ENCODE results near the gene KLK6. TPM values are rescaled to one million over a fixed set of nuclear protein-coding genes. Genes with fewer than 3 reads are reported as not detected.
"Not testable (repeated sequence)": the region's sequence is repeated elsewhere in the genome, so short reads cannot be mapped to it uniquely, and the experiment has no call there.

Gene KLK6
- total RNA-seq, 1 donor from 2014 or later = not detected

DNA sequence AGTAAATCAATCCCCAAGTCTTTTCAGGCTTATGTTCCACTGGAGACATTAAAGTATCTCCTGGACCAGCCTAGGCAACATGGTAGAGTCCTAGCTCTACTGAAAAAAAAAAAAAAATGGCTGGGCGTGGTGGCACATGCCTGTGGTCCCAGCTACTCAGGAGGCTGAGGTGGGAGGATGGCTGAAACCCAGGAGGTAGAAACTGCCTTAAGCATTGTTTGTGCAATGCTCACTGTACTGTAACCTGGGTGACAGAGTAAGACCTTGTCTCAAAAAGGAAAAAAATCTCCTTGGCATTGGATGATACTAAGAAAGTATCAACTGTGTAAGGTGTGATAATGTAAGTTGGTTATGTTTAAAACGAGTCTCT is 23.3 kb upstream of the KLK6 start:
- Mint-ChIP-seq H3K27ac (ENCODE audit: unreplicated experiment) (no peak overlapping the region), H3K4me1 (ENCODE audit: low read depth) (no peaks in the 10 kb centered on the region), H3K27me3 (ENCODE audit: low read depth) (peaks cover 2% of the 10 kb centered on the region), H3K36me3 (ENCODE audit: low read depth) (no peaks in the 10 kb centered on the region), H3K4me3 (ENCODE audit: unreplicated experiment) (no peak overlapping the region), H3K9me3 (ENCODE audit: low read depth) (no peaks in the 10 kb centered on the region)
- no peak for DNase-seq (ENCODE audit: low spot score)
- TF ChIP-seq CTCF (IDR thresholded peaks at IDR 0.05) = no peak

GRCh38 chr19:50984416-50984815 is 15.0 kb upstream of the KLK6 start:
- not testable (repeated sequence) for H3K27ac Mint-ChIP-seq (ENCODE audit: unreplicated experiment); H3K4me1 Mint-ChIP-seq (ENCODE audit: low read depth); H3K36me3 Mint-ChIP-seq (ENCODE audit: low read depth); DNase-seq (ENCODE audit: low spot score); H3K9me3 Mint-ChIP-seq (ENCODE audit: low read depth); H3K4me3 Mint-ChIP-seq (ENCODE audit: unreplicated experiment); H3K27me3 Mint-ChIP-seq (ENCODE audit: low read depth)

GRCh38 chr19:50983625-50984292 is 14.4 kb upstream of the KLK6 start, which contains the start of gene KLK7:
Gene KLK7 (minus strand): TSS chr19:50983917. CDS start chr19:50982399, 1,518 bp downstream.
- no peaks in the 10 kb centered on the region for H3K36me3 Mint-ChIP-seq (ENCODE audit: low read depth)
- TF ChIP-seq CTCF (IDR thresholded peaks at IDR 0.05) = no peak
- peaks cover 9% of the 10 kb centered on the region for H3K9me3 Mint-ChIP-seq (ENCODE audit: low read depth)
- no peaks in the 10 kb centered on the region for H3K4me1 Mint-ChIP-seq (ENCODE audit: low read depth)
- H3K4me3 Mint-ChIP-seq (ENCODE audit: unreplicated experiment) = no peak within 1 kb of the TSS
- no peak for DNase-seq (ENCODE audit: low spot score)
- no peak within 1 kb of the TSS for H3K27ac Mint-ChIP-seq (ENCODE audit: unreplicated experiment)
- H3K27me3 Mint-ChIP-seq (ENCODE audit: low read depth) = peaks cover 8% of the 10 kb centered on the region

DNA sequence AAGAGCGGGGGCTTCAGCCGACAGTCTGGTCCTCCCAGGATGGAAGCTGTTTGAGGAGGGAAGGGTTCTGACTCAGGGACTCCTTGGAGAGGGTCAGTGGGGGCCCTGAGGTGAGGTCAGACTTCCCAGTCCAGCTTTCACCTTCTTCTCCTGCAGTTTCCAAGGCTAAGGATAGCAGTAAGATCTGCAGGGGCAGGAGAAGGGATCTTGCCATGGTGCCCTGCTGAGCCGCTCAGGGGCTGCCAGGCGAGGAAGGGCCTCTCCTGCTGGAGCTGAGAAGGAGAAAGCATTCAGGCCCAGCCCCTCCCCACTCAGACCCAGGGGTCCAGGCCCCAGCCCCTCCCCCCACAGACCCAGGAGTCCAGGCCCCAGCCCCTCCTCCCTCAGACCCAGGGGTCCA is 12.8 kb upstream of the KLK6 start:
- H3K9me3 Mint-ChIP-seq (ENCODE audit: low read depth) = peaks cover 10% of the 10 kb centered on the region

DNA sequence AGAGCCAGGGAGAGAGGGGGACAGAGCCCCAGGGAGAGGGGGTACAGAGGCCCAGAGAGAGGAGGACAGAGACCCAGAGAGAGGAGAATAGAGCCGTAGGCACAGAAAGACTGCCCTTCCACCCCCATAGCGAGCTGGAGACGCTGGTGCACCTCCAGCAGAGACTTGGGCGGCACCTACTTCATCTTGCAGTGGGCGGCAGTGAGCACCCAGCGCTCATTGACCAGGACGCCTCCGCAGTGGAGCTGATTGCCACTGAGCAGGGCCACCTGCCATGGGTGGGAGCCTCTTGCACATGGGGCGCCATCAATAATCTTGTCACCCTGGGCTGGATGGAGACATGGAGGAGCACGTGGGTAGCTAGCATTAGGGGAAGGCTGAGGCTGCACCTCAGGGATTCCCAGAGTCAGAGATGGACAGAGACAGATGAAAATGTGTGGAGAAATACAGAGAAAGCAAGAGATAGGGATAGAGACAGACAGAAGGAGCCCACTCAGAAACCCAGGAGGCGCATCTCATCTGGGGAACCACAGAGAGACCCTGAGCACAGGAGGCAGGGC is 12.3 kb upstream of the KLK6 start:
- no peak for TF ChIP-seq CTCF (IDR thresholded peaks at IDR 0.05)
- DNase-seq (ENCODE audit: low spot score) = no peak
- Mint-ChIP-seq H3K27me3 (ENCODE audit: low read depth) (peaks cover 10% of the 10 kb centered on the region), H3K4me1 (ENCODE audit: low read depth) (no peaks in the 10 kb centered on the region), H3K27ac (ENCODE audit: unreplicated experiment) (no peak overlapping the region), H3K36me3 (ENCODE audit: low read depth) (no peaks in the 10 kb centered on the region), H3K4me3 (ENCODE audit: unreplicated experiment) (no peak overlapping the region), H3K9me3 (ENCODE audit: low read depth) (peaks cover 12% of the 10 kb centered on the region)

More for the DNA sequence above, 12.8 kb upstream of the KLK6 start:
- no peak for DNase-seq (ENCODE audit: low spot score)
- H3K27ac Mint-ChIP-seq (ENCODE audit: unreplicated experiment) = no peak overlapping the region
- H3K4me1 Mint-ChIP-seq (ENCODE audit: low read depth) = no peaks in the 10 kb centered on the region
- no peak for TF ChIP-seq CTCF (IDR thresholded peaks at IDR 0.05)
- no peak overlapping the region for H3K4me3 Mint-ChIP-seq (ENCODE audit: unreplicated experiment)
- H3K27me3 Mint-ChIP-seq (ENCODE audit: low read depth) = peaks cover 10% of the 10 kb centered on the region
- no peaks in the 10 kb centered on the region for H3K36me3 Mint-ChIP-seq (ENCODE audit: low read depth)

- DNase-seq (ENCODE audit: low spot score) = no peak
- peaks cover 6% of the 10 kb centered on the region for H3K9me3 Mint-ChIP-seq (ENCODE audit: low read depth)
- no peak for TF ChIP-seq CTCF (IDR thresholded peaks at IDR 0.05)
- H3K27me3 Mint-ChIP-seq (ENCODE audit: low read depth) = peaks cover 10% of the 10 kb centered on the region
- no peaks in the 10 kb centered on the region for H3K4me1 Mint-ChIP-seq (ENCODE audit: low read depth)
- no peak overlapping the region for H3K27ac Mint-ChIP-seq (ENCODE audit: unreplicated experiment)
- H3K36me3 Mint-ChIP-seq (ENCODE audit: low read depth) = no peaks in the 10 kb centered on the region
- H3K4me3 Mint-ChIP-seq (ENCODE audit: unreplicated experiment) = no peak overlapping the region
Measured at GRCh38 chr19:50980208-50980607, 10.8 kb upstream of the KLK6 start.
